HepG2 (cell line): Measurements from ENCODE around the gene SYVN1. TPM values are rescaled to one million over a fixed set of nuclear protein-coding genes. Genes with fewer than 3 reads are reported as not detected.

ENCODE experiments used
- ELF4 ChIP-seq: sonication (generic); formaldehyde crosslinking; IDR thresholded peaks from 2 replicates; pipeline ENCODE4 v1.5.0; 2020; ENCODE audit warnings: missing genetic modification reagents, mild to moderate bottlenecking, moderate library complexity, borderline replicate concordance
- HBP1 ChIP-seq: IDR thresholded peaks from 2 replicates; pipeline ENCODE4 v1.6.1; 2016; ENCODE audit warnings: low read depth, control low read depth
- HIC2 ChIP-seq: sonication (generic); formaldehyde crosslinking; IDR thresholded peaks from 2 replicates; pipeline ENCODE4 v1.9.0; 2022; ENCODE audit warnings: low read depth, missing genetic modification reagents
- KAT8 ChIP-seq: IDR thresholded peaks from 2 replicates; pipeline ENCODE4 v1.6.1; 2016; ENCODE audit warnings: missing genetic modification reagents, missing compliant biosample characterization
- NONO ChIP-seq, 2 experiments: fragments of 450-650 bp in 1 of 2; sonication (generic) in 1 of 2; formaldehyde crosslinking in 1 of 2; IDR thresholded peaks in 1 of 2; conservative IDR thresholded peaks in 1 of 2; 2 replicates each; pipeline versions ENCODE4 v1.6.1 to v1.8.0; 2017 to 2022; ENCODE audit warnings: mild to moderate bottlenecking in 1 of 2, missing genetic modification reagents in 1 of 2, moderate library complexity in 1 of 2
- PAF1 ChIP-seq: IDR thresholded peaks from 2 replicates; pipeline ENCODE4 v1.6.1; 2016; ENCODE audit warnings: missing genetic modification reagents, missing compliant biosample characterization
- PAXIP1 ChIP-seq: sonication (generic); formaldehyde crosslinking; conservative IDR thresholded peaks from 2 replicates; pipeline ENCODE4 v1.4.0; 2020; ENCODE audit warnings: mild to moderate bottlenecking, missing genetic modification reagents, moderate library complexity
- POGK ChIP-seq: sonication (generic); formaldehyde crosslinking; conservative IDR thresholded peaks from 2 replicates; pipeline ENCODE4 v1.8.0; 2022; ENCODE audit warnings: mild to moderate bottlenecking, moderate library complexity, missing genetic modification reagents
- SNAI1 ChIP-seq: sonication (generic); formaldehyde crosslinking; IDR thresholded peaks from 2 replicates; pipeline ENCODE4 v1.5.0; 2020; ENCODE audit warnings: mild to moderate bottlenecking, missing genetic modification reagents, borderline replicate concordance
- ZNF251 ChIP-seq: sonication (generic); formaldehyde crosslinking; IDR thresholded peaks from 2 replicates; pipeline ENCODE4 v1.9.0; 2021; ENCODE audit warnings: mild to moderate bottlenecking, missing genetic modification reagents
- ZNF574 ChIP-seq: sonication (generic); formaldehyde crosslinking; IDR thresholded peaks from 2 replicates; pipeline ENCODE4 v1.4.0; 2020; ENCODE audit warnings: missing genetic modification reagents
- polyA plus RNA-seq, 8 experiments: library from polyadenylated mRNA; depleted of rRNA in 3 of 8; stranded (reverse) in 7 of 8; unstranded in 1 of 8; fragments of >200 nt; fragmentation: Illumina TruSeq in 4 of 8; extraction: Trizol in 4 of 8; gene quantifications; 2 replicates each; pipeline versions ENCODE4 v1.2.1 to v1.2.3, GENCODE V29; 2011 to 2016; ENCODE audit warnings: low read depth in 4 of 8, missing spikeins in 1 of 8, mixed read lengths in 1 of 8; ENCODE audit not compliant: insufficient read depth in 1 of 8
- total RNA-seq, 5 experiments: library from RNA; depleted of rRNA; stranded (reverse); fragments of >200 nt; fragmentation: Illumina TruSeq; extraction: Trizol; gene quantifications; 2 replicates each; pipeline ENCODE4 v1.2.3, GENCODE V29; 2016; ENCODE audit warnings: low read depth in 1 of 5

SYVN1 gene
- total and polyA plus RNA-seq, 2 of the 13 experiments (the other 11 are each of a cell fraction or from before 2014, with no cell fraction given), result 10.3 to 22.5 TPM

GRCh38 chr11:65182258-65183170, 48.2 kb upstream of the SYVN1 start (continued):
- 0 out of 2 replicates have a peak, but pooled peaks have one; percentile 20 for TF ChIP-seq HIC2
- TF ChIP-seq ZNF251 (CRISPR knock-in tag), result no peak
- no peak for TF ChIP-seq ZNF574 (CRISPR knock-in tag)
- no peak; the same call in 1 of the 2 replicates for TF ChIP-seq KAT8 (CRISPR knock-in tag)
- no peak for TF ChIP-seq HBP1 (CRISPR knock-in tag)
- no peak for TF ChIP-seq NONO (IDR thresholded peaks at IDR 0.05)
- TF ChIP-seq NONO (CRISPR knock-in tag; conservative IDR thresholded peaks at IDR 0.05), result 0 out of 2 replicates have a peak, but pooled peaks have one; percentile 36
- TF ChIP-seq POGK, result no peak
- no peak for TF ChIP-seq ELF4 (CRISPR knock-in tag)
- no peak for TF ChIP-seq PAF1 (CRISPR knock-in tag)
- TF ChIP-seq SNAI1 (CRISPR knock-in tag), result no peak
- no peak for TF ChIP-seq PAXIP1 (CRISPR knock-in tag)
